ENCODE results near the gene NR2F2.

Gene NR2F2

GRCh38 chr15:96311256-96311955 lies 19.1 kb upstream of the NR2F2 start:
- Histone ChIP-seq H4K91ac (ENCODE audit: low read depth, low read length, poor library complexity) (no peak overlapping the region), H3K36me3 (replicated peaks in 1 of 2; ENCODE audit: control insufficient read depth in 2 of 2, insufficient read depth in 2 of 2, low read length in 2 of 2) (peaks cover 0 to 5% of the 10 kb centered on the region in 2 donors), H2BK12ac (ENCODE audit: low read length) (no peak overlapping the region), H3K9ac (ENCODE audit: low read depth, low read length, poor library complexity) (no peak overlapping the region), H3K27ac (replicated peaks; ENCODE audit: low read length) (no peak overlapping the region), H3K18ac (ENCODE audit: low read length) (no peak overlapping the region), H3K23ac (ENCODE audit: low read depth, low read length, poor library complexity) (no peak overlapping the region), H2AK5ac (ENCODE audit: low read depth, low read length) (no peak overlapping the region), H3K14ac (ENCODE audit: low read length) (no peak overlapping the region), H2AFZ (ENCODE audit: low read length) (no peak overlapping the region), H3K4me3 (ENCODE audit: low read length in 2 of 2) (no peak overlapping the region), H3K79me1 (ENCODE audit: low read depth, low read length) (no peaks in the 10 kb centered on the region), H3K4me2 (ENCODE audit: insufficient read depth, low read length, poor library complexity, severe bottlenecking) (no peak overlapping the region), H3K9me3 (replicated peaks in 1 of 2; ENCODE audit: control insufficient read depth in 2 of 2, insufficient read depth in 1 of 2, low read depth in 1 of 2, low read length in 2 of 2) (no peaks in the 10 kb centered on the region), H4K8ac (ENCODE audit: low read depth, low read length) (no peak overlapping the region), H2BK15ac (ENCODE audit: low read length) (no peak overlapping the region), H3K4me1 (ENCODE audit: control insufficient read depth in 2 of 2, insufficient read depth in 1 of 2, low read depth in 1 of 2, low read length in 2 of 2) (peaks cover 3 to 6% of the 10 kb centered on the region in 2 donors), H3K27me3 (ENCODE audit: control insufficient read depth in 3 of 3, insufficient read depth in 3 of 3, low read depth in 1 of 3, low read length in 3 of 3) (no peaks in the 10 kb centered on the region), H2BK5ac (ENCODE audit: low read length) (no peak overlapping the region), H3K4ac (ENCODE audit: low read length) (no peak overlapping the region), H2BK120ac (ENCODE audit: low read depth, low read length) (no peak overlapping the region)
- no peak for DNase-seq (ENCODE audit: low spot score)
- WGBS, 2 donors (ENCODE audit: extremely low coverage in 2 of 2, insufficient read length in 2 of 2, insufficient replicate concordance in 1 of 2), result 100% methylated on average over 1 of the region's 5 CpGs; no CpG with 5 or more reads in 1 of the 2 donors

- Histone ChIP-seq H3K4ac (ENCODE audit: low read length) (no peak overlapping the region), H3K4me1 (ENCODE audit: control insufficient read depth in 2 of 2, insufficient read depth in 1 of 2, low read depth in 1 of 2, low read length in 2 of 2) (peaks cover 3 to 6% of the 10 kb centered on the region in 2 donors), H3K36me3 (replicated peaks in 1 of 2; ENCODE audit: control insufficient read depth in 2 of 2, insufficient read depth in 2 of 2, low read length in 2 of 2) (peaks cover 0 to 5% of the 10 kb centered on the region in 2 donors), H2BK12ac (ENCODE audit: low read length) (no peak overlapping the region), H2BK5ac (ENCODE audit: low read length) (no peak overlapping the region), H3K9me3 (replicated peaks in 1 of 2; ENCODE audit: control insufficient read depth in 2 of 2, insufficient read depth in 1 of 2, low read depth in 1 of 2, low read length in 2 of 2) (no peaks in the 10 kb centered on the region), H3K9ac (ENCODE audit: low read depth, low read length, poor library complexity) (no peak overlapping the region), H2AK5ac (ENCODE audit: low read depth, low read length) (no peak overlapping the region), H4K91ac (ENCODE audit: low read depth, low read length, poor library complexity) (no peak overlapping the region), H4K8ac (ENCODE audit: low read depth, low read length) (no peak overlapping the region), H3K27me3 (ENCODE audit: control insufficient read depth in 3 of 3, insufficient read depth in 3 of 3, low read depth in 1 of 3, low read length in 3 of 3) (no peaks in the 10 kb centered on the region), H3K4me3 (ENCODE audit: low read length in 2 of 2) (no peak overlapping the region), H3K27ac (replicated peaks; ENCODE audit: low read length) (no peak overlapping the region), H2BK15ac (ENCODE audit: low read length) (no peak overlapping the region), H3K79me1 (ENCODE audit: low read depth, low read length) (no peaks in the 10 kb centered on the region), H3K23ac (ENCODE audit: low read depth, low read length, poor library complexity) (no peak overlapping the region), H3K4me2 (ENCODE audit: insufficient read depth, low read length, poor library complexity, severe bottlenecking) (no peak overlapping the region), H2BK120ac (ENCODE audit: low read depth, low read length) (no peak overlapping the region), H3K18ac (ENCODE audit: low read length) (no peak overlapping the region), H3K14ac (ENCODE audit: low read length) (no peak overlapping the region), H2AFZ (ENCODE audit: low read length) (no peak overlapping the region)
- DNase-seq (ENCODE audit: low spot score), result no peak
- WGBS, 2 donors (ENCODE audit: extremely low coverage in 2 of 2, insufficient read length in 2 of 2, insufficient replicate concordance in 1 of 2), result no CpG with 5 or more reads among the region's 5 CpGs
These were observed 18.6 kb upstream of the NR2F2 start for GRCh38 chr15:96311956-96312294.

GRCh38 chr15:96312641-96313335 lies 17.7 kb upstream of the NR2F2 start:
- no peak overlapping the region for H3K14ac ChIP-seq (ENCODE audit: low read length)
- peaks cover 6 to 7% of the 10 kb centered on the region in 2 donors for H3K4me1 ChIP-seq (ENCODE audit: control insufficient read depth in 2 of 2, insufficient read depth in 1 of 2, low read depth in 1 of 2, low read length in 2 of 2)
- H3K9ac ChIP-seq (ENCODE audit: low read depth, low read length, poor library complexity), result no peak overlapping the region
- no peak overlapping the region for H3K4ac ChIP-seq (ENCODE audit: low read length)
- peaks cover 0 to 5% of the 10 kb centered on the region in 2 donors for H3K36me3 ChIP-seq (replicated peaks in 1 of 2; ENCODE audit: control insufficient read depth in 2 of 2, insufficient read depth in 2 of 2, low read length in 2 of 2)
- WGBS, 2 donors (ENCODE audit: extremely low coverage in 2 of 2, insufficient read length in 2 of 2, insufficient replicate concordance in 1 of 2), result no CpG with 5 or more reads among the region's 4 CpGs
- H2BK120ac ChIP-seq (ENCODE audit: low read depth, low read length), result no peak overlapping the region
- no peak for DNase-seq (ENCODE audit: low spot score)
- H3K27me3 ChIP-seq (ENCODE audit: control insufficient read depth in 3 of 3, insufficient read depth in 3 of 3, low read depth in 1 of 3, low read length in 3 of 3), result no peaks in the 10 kb centered on the region
- no peaks in the 10 kb centered on the region for H3K9me3 ChIP-seq (replicated peaks in 1 of 2; ENCODE audit: control insufficient read depth in 2 of 2, insufficient read depth in 1 of 2, low read depth in 1 of 2, low read length in 2 of 2)
- no peak overlapping the region for H3K4me2 ChIP-seq (ENCODE audit: insufficient read depth, low read length, poor library complexity, severe bottlenecking)
- H3K4me3 ChIP-seq (ENCODE audit: low read length in 2 of 2), result no peak overlapping the region
- H2BK5ac ChIP-seq (ENCODE audit: low read length), result no peak overlapping the region
- H4K91ac ChIP-seq (ENCODE audit: low read depth, low read length, poor library complexity), result no peak overlapping the region
- H3K23ac ChIP-seq (ENCODE audit: low read depth, low read length, poor library complexity), result no peak overlapping the region
- H3K18ac ChIP-seq (ENCODE audit: low read length), result no peak overlapping the region
- H3K79me1 ChIP-seq (ENCODE audit: low read depth, low read length), result no peaks in the 10 kb centered on the region
- H2AK5ac ChIP-seq (ENCODE audit: low read depth, low read length), result no peak overlapping the region
- no peak overlapping the region for H2BK12ac ChIP-seq (ENCODE audit: low read length)
- no peak overlapping the region for H4K8ac ChIP-seq (ENCODE audit: low read depth, low read length)
- H3K27ac ChIP-seq (replicated peaks; ENCODE audit: low read length), result no peak overlapping the region
- no peak overlapping the region for H2BK15ac ChIP-seq (ENCODE audit: low read length)
- no peak overlapping the region for H2AFZ ChIP-seq (ENCODE audit: low read length)

GRCh38 chr15:96314518-96314917 lies 16.0 kb upstream of the NR2F2 start:
- H3K4me3 ChIP-seq (ENCODE audit: low read length in 2 of 2), result no peak overlapping the region
- no peak overlapping the region for H3K14ac ChIP-seq (ENCODE audit: low read length)
- H2BK120ac ChIP-seq (ENCODE audit: low read depth, low read length), result no peak overlapping the region
- DNase-seq (ENCODE audit: low spot score), result no peak
- H2BK15ac ChIP-seq (ENCODE audit: low read length), result no peak overlapping the region
- no peak overlapping the region for H4K91ac ChIP-seq (ENCODE audit: low read depth, low read length, poor library complexity)
- H2BK5ac ChIP-seq (ENCODE audit: low read length), result no peak overlapping the region
- no peak overlapping the region for H3K4ac ChIP-seq (ENCODE audit: low read length)
- peaks cover 0 to 2% of the 10 kb centered on the region in 2 donors for H3K36me3 ChIP-seq (replicated peaks in 1 of 2; ENCODE audit: control insufficient read depth in 2 of 2, insufficient read depth in 2 of 2, low read length in 2 of 2)
- no peak overlapping the region for H2BK12ac ChIP-seq (ENCODE audit: low read length)
- no peak overlapping the region for H3K9ac ChIP-seq (ENCODE audit: low read depth, low read length, poor library complexity)
- no peaks in the 10 kb centered on the region for H3K79me1 ChIP-seq (ENCODE audit: low read depth, low read length)
- H3K27me3 ChIP-seq (ENCODE audit: control insufficient read depth in 3 of 3, insufficient read depth in 3 of 3, low read depth in 1 of 3, low read length in 3 of 3), result no peaks in the 10 kb centered on the region
- no peaks in the 10 kb centered on the region for H3K9me3 ChIP-seq (replicated peaks in 1 of 2; ENCODE audit: control insufficient read depth in 2 of 2, insufficient read depth in 1 of 2, low read depth in 1 of 2, low read length in 2 of 2)
- H2AFZ ChIP-seq (ENCODE audit: low read length), result no peak overlapping the region
- no peak overlapping the region for H3K4me2 ChIP-seq (ENCODE audit: insufficient read depth, low read length, poor library complexity, severe bottlenecking)
- no peak overlapping the region for H3K18ac ChIP-seq (ENCODE audit: low read length)
- no peak overlapping the region for H3K27ac ChIP-seq (replicated peaks; ENCODE audit: low read length)
- H2AK5ac ChIP-seq (ENCODE audit: low read depth, low read length), result no peak overlapping the region
- peaks cover 6 to 7% of the 10 kb centered on the region in 2 donors for H3K4me1 ChIP-seq (ENCODE audit: control insufficient read depth in 2 of 2, insufficient read depth in 1 of 2, low read depth in 1 of 2, low read length in 2 of 2)
- no peak overlapping the region for H4K8ac ChIP-seq (ENCODE audit: low read depth, low read length)
- no peak overlapping the region for H3K23ac ChIP-seq (ENCODE audit: low read depth, low read length, poor library complexity)
